8988T (cell line): ENCODE results near the gene SCRN1.

Source experiments
- DNase-seq: peaks from one replicate; pipeline ENCODE4 v3.0.0; 2011

SCRN1 gene

GRCh38 chr7:29885626-29886025, 104.0 kb downstream of the SCRN1 start:
- DNase-seq, result no peak

DNA sequence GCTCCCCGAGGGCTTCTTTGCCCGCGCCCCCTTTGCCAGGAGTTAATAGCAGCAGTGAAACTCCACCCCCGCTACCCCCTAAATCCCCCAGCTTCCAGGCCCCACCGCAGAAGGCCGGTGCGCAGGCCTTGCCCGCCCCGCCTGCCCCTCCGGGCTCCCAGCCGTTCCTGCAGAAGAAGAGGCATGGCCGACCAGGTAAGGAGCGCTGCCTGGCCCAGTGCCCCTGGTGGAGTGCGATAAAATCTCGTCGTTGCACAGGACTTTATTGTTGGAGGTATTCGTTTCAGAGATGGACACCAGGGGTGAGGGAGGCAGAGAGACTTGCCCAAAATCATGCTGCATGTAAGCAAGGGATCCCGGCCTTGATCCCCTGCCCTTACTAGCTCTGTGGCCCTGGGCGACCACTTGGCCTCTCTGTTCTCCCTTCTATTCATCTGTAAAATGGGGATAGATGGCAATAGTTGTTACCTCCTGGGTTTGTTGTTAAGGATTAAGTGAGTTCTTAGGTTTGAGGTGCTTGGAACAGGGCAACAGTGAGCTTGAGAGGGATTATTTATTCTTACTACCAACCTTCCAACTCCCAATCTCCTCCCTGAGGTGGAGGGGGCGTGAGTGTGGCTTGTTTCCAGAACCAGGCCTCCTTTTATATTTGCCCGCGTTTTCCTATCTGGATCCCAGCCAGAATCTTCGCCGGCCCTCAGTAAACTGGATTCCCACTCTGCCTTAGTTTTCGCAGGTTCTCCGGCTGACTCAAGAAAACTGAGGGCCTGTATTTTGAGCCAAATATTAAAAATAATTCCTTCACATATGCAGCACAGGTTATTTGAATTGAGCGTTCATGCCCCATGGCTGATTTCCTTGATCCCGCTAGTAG, 105.0 kb downstream of the SCRN1 start:
- no peak for DNase-seq

DNA sequence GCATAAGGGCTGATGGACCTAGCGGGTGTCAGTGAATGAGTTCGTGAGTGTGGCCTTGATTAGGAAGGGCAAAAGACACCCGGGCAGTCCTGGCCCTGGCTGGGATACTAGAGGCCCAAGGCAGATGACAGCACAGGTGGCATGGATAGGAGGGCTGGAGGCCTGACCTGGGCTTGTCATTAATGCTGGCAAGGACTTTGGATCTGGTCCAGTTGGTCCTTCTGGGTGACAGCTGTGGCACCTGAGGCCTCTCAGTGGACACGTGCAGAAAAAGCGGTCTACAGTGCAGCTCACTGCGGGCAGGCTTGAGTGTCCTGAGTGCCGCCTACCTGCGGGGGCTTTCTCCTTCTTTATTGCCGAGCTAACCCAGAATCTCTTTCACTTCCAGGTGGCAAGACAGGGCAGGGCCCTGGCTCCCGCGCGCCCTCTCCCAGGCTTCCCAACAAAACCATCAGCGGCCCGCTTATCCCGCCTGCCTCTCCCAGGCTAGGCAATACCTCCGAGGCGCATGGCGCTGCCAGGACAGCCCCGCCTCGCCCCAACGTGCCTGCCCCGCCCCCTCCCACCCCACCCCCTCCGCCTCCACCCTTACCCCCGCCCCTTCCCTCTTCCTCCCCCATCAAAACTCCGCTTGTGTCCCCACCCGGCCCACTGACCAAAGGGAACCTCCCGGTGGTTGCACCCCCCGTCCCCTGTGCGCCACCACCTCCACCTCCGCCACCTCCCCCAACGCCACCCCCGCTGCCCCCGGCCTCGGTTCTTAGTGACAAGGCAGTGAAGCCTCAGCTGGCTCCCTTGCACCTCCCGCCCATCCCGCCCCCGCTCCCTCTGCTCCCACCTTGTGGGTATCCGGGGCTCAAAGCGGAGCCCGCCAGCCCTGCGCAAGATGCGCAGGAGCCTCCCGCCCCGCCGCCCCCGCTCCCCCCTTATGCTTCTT, 105.9 kb downstream of the SCRN1 start:
- DNase-seq, result no peak

DNA sequence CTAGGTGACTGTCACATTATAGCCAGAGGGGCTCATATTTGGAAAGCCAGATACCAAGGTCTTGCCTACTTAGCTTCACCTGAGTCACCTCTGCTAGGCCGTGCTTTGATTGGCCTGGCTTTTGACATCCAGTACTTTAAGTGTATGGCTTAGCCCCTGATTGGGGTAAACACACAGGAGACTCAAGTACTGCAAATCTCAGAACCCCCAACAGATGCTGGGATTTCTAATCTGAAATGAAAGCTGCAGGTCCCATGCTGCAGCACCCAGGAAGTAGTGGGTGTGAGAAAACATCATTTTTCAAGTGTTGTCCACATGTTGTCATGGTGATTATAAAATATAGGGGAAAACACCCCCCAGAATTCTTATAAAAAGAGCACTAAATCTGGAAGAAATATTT, 107.1 kb downstream of the SCRN1 start:
- DNase-seq, result no peak

- no peak for DNase-seq
These were observed 107.9 kb downstream of the SCRN1 start for GRCh38 chr7:29881724-29882123.

GRCh38 chr7:29879609-29880008, 110.0 kb downstream of the SCRN1 start:
- DNase-seq, result no peak

GRCh38 chr7:29878081-29878688, 111.4 kb downstream of the SCRN1 start:
- no peak for DNase-seq

GRCh38 chr7:29877196-29877595, 112.4 kb downstream of the SCRN1 start:
- DNase-seq, result no peak

DNA sequence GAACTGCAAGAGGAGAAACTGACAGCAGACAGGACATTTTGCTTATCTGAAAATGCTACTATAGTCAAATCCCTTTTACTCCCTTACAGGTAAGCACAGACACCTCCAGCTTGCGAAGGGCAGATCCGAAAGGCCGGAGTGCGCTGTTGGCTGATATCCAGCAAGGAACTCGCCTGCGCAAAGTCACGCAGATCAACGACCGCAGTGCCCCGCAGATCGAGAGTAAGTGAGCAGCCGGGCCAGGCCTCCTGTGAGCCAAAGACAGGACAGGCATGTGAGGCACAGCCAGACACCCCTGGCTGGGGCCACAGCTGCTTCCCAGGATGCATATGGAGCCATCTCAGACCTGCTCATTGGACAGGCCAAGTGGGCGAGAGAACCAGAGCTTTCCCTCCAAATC, 113.9 kb downstream of the SCRN1 start:
- DNase-seq, result no peak

GRCh38 chr7:29873644-29874294, 115.8 kb downstream of the SCRN1 start:
- DNase-seq, result no peak

GRCh38 chr7:29871787-29872398, 117.7 kb downstream of the SCRN1 start:
- no peak for DNase-seq
